Transverse colon (tissue), 4 donors: ENCODE results near the gene PLVAP. TPM values are rescaled to one million over a fixed set of nuclear protein-coding genes. Genes with fewer than 3 reads are reported as not detected.

Source experiments
- DNase-seq: peaks from one replicate; pipeline ENCODE4 v3.0.0-alpha.2; 2019
- H3K27ac ChIP-seq, 4 donors: fragments of 200-600 bp; sonication (generic); 2 replicates each; pipeline ENCODE4 v1.5.1; 2016 to 2018; ENCODE audit warnings: inconsistent platforms in 4 of 4
- H3K27me3 ChIP-seq: fragments of 200-600 bp; sonication (generic); 2 replicates; pipeline ENCODE4 v1.5.1; 2017; ENCODE audit warnings: inconsistent platforms
- H3K36me3 ChIP-seq, 4 donors: fragments of 200-600 bp; sonication (generic); 2 replicates each; pipeline ENCODE4 v1.5.1; 2017 to 2019; ENCODE audit warnings: inconsistent platforms in 4 of 4
- H3K4me1 ChIP-seq, 4 donors: fragments of 200-600 bp; sonication (generic); 2 replicates each; pipeline ENCODE4 v1.5.1; 2017 to 2020; ENCODE audit warnings: inconsistent platforms in 4 of 4
- H3K4me3 ChIP-seq, 4 donors: fragments of 200-600 bp; sonication (generic); 1 replicate in 1 of 4; 2 replicates in 3 of 4; pipeline versions ENCODE4 v1.5.1 to v1.6.1; 2017 to 2019; ENCODE audit warnings: inconsistent platforms in 4 of 4
- H3K9me3 ChIP-seq, 2 donors: fragments of 200-600 bp; sonication (generic); 2 replicates each; pipeline ENCODE4 v1.5.1; 2017 to 2019; ENCODE audit warnings: inconsistent platforms in 2 of 2
- EP300 ChIP-seq: sonication (generic); formaldehyde crosslinking; IDR thresholded peaks from one replicate; pipeline ENCODE4 v1.6.1; 2017; ENCODE audit warnings: antibody characterized with exemption, low read depth
- POLR2A ChIP-seq: fragments of 450-650 bp; IDR thresholded peaks from one replicate; pipeline ENCODE4 v1.6.1; 2016; ENCODE audit warnings: antibody characterized with exemption, mild to moderate bottlenecking, moderate library complexity
- POLR2AphosphoS5 ChIP-seq, 3 donors: sonication (generic); formaldehyde crosslinking; IDR thresholded peaks; one replicate each; pipeline ENCODE4 v1.6.1; 2016; ENCODE audit warnings: antibody characterized with exemption in 3 of 3
- WGBS, 2 donors: methylation state at CpG; one replicate each; pipeline ENCODE4 v1.1.5; 2018; ENCODE audit warnings: low coverage in 1 of 2; 5-methylcytosine and 5-hydroxymethylcytosine counted together
- in situ Hi-C, 4 donors: fragments of 200-750 bp; cut with MboI; loops; one replicate each; pipeline versions ENCODE4 v1.15.0 to v1.15.1; 2017; ENCODE audit warnings: low sequenced_read_pairs in 3 of 4, low pct_ligation_motif_present in 1 of 4, low pct_unique_long_range_greater_than_20kb in 1 of 4
- intact Hi-C: fragments of 100-400 bp; cut with DNase I; formaldehyde crosslinking; loops from one replicate; pipeline ENCODE4 v1.15.1; 2023; ENCODE audit warnings: low total_unique reads
- total RNA-seq, 4 donors: library from RNA; depleted of rRNA; stranded (reverse); fragments of >200 nt; gene quantifications; one replicate each; pipeline ENCODE4 v1.1.0, GENCODE V29; 2016
- TF ChIP-seq, protein P1 (sequence below), 5 experiments: fragments of 200-600 bp in 3 of 5; fragments of 450-650 bp in 2 of 5; sonication (generic) in 3 of 5; IDR thresholded peaks; 1 replicate in 2 of 5; 2 replicates in 3 of 5; pipeline ENCODE4 v1.5.1; 2016 to 2017; ENCODE audit warnings: antibody characterized with exemption in 5 of 5, inconsistent platforms in 3 of 5, mild to moderate bottlenecking in 2 of 5, moderate library complexity in 1 of 5

PLVAP gene, protein sequence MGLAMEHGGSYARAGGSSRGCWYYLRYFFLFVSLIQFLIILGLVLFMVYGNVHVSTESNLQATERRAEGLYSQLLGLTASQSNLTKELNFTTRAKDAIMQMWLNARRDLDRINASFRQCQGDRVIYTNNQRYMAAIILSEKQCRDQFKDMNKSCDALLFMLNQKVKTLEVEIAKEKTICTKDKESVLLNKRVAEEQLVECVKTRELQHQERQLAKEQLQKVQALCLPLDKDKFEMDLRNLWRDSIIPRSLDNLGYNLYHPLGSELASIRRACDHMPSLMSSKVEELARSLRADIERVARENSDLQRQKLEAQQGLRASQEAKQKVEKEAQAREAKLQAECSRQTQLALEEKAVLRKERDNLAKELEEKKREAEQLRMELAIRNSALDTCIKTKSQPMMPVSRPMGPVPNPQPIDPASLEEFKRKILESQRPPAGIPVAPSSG
- 10 to 100 TPM in 3 of 4 donors, 1 to 10 TPM in 1; 3.0 to 37.0 (median 19.2) TPM for total RNA-seq

DNA sequence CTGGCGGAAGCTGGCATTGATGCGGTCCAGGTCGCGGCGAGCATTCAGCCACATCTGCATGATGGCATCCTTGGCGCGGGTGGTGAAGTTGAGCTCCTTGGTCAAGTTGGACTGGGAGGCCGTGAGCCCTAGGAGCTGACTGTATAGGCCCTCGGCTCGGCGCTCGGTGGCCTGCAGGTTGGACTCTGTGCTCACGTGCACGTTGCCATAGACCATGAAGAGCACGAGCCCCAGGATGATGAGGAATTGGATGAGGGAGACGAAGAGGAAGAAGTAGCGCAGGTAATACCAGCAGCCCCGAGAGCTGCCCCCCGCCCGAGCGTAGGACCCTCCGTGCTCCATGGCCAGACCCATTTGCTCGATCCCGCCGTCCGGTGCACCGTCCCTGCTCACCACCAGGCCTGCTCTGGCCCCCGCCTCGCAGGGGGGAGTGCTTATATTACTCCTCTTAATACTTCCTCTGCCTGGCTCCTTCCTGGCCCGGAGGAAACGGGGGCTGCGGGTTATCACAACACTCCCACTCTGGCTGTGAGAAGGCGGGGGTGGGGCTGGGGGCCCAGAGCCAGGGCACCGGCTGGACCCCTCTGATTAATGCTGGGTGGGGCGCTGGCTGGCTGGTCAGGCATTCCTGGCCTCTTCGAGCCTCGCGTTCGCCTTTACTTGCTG lies at the start of gene PLVAP:
Gene PLVAP (minus strand): TSS at position 408 of the 666 bp plus-strand sequence. CDS start 54 bp downstream, at position 354.
- Histone ChIP-seq H3K27ac (peak within 1 kb of the TSS in 2 of 4 donors; percentile 8 to 21), H3K36me3 (no peaks in the 10 kb centered on the region), H3K4me1 (no peaks in the 10 kb centered on the region), H3K9me3 (no peaks in the 10 kb centered on the region), H3K4me3 (peak within 1 kb of the TSS in 1 of 4 donors; percentile 4), H3K27me3 (peaks cover 5% of the 10 kb centered on the region)
- intact Hi-C loops, result no loop called here
- in situ Hi-C loops, result no loop called here
- TF ChIP-seq POLR2A, result no peak
- peak in 2 of 3 donors; percentile 22 to 24 for TF ChIP-seq POLR2AphosphoS5 (IDR thresholded peaks at IDR 0.05)
- 69% methylated on average over 33 of the region's 39 CpGs; no CpG with 5 or more reads in 1 of the 2 donors for WGBS, 2 donors
- DNase-seq, result no peak

DNA sequence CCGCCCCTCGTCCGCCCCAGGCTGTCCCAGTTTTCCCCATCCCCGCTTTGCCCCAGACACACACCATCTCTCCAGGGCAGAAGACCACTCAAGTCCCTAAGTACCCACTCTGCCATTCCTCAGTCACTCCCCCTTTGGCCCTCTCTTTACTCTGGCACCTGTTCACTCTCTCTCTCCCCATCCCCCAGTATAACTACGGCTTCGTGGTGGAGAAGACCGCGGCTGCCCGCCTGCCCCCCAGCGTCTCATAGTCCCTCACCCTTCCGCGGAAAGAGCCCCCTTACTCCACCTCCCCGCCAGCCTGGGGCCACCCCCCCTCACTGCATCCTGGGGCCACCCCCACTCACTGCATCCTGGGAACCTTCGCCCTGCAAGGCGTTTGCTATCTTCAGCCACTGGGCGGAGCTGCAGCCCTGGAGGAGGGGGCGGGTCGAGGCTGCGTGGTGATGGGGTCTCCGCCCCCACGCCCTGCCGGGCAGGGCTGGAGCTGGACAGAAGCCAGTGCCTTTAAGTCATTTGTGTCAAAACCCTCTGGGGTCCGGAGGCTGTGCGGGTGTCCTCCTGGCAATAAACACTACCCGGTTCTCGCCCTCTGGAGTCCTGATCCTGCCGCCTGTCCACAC lies 47.7 kb upstream of the PLVAP start:
- H3K27ac ChIP-seq, result no peak overlapping the region
- WGBS, 2 donors, result 35 to 75% methylated on average over 2 to 26 of the region's 27 CpGs
- H3K36me3 ChIP-seq, result no peaks in the 10 kb centered on the region
- TF ChIP-seq, protein P1, sequence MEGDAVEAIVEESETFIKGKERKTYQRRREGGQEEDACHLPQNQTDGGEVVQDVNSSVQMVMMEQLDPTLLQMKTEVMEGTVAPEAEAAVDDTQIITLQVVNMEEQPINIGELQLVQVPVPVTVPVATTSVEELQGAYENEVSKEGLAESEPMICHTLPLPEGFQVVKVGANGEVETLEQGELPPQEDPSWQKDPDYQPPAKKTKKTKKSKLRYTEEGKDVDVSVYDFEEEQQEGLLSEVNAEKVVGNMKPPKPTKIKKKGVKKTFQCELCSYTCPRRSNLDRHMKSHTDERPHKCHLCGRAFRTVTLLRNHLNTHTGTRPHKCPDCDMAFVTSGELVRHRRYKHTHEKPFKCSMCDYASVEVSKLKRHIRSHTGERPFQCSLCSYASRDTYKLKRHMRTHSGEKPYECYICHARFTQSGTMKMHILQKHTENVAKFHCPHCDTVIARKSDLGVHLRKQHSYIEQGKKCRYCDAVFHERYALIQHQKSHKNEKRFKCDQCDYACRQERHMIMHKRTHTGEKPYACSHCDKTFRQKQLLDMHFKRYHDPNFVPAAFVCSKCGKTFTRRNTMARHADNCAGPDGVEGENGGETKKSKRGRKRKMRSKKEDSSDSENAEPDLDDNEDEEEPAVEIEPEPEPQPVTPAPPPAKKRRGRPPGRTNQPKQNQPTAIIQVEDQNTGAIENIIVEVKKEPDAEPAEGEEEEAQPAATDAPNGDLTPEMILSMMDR (IDR thresholded peaks at IDR 0.05), result peak in 2 of 5 experiments; percentile 23 to 24
- no peak for TF ChIP-seq EP300
- no peak for DNase-seq
- H3K4me3 ChIP-seq, result no peak overlapping the region
- in situ Hi-C loops, result no loop called here
- intact Hi-C loops, result no loop called here
- H3K27me3 ChIP-seq, result no peaks in the 10 kb centered on the region
- peaks cover 0 to 9% (median 7%) of the 10 kb centered on the region in 4 donors for H3K4me1 ChIP-seq
- no peaks in the 10 kb centered on the region for H3K9me3 ChIP-seq

DNA sequence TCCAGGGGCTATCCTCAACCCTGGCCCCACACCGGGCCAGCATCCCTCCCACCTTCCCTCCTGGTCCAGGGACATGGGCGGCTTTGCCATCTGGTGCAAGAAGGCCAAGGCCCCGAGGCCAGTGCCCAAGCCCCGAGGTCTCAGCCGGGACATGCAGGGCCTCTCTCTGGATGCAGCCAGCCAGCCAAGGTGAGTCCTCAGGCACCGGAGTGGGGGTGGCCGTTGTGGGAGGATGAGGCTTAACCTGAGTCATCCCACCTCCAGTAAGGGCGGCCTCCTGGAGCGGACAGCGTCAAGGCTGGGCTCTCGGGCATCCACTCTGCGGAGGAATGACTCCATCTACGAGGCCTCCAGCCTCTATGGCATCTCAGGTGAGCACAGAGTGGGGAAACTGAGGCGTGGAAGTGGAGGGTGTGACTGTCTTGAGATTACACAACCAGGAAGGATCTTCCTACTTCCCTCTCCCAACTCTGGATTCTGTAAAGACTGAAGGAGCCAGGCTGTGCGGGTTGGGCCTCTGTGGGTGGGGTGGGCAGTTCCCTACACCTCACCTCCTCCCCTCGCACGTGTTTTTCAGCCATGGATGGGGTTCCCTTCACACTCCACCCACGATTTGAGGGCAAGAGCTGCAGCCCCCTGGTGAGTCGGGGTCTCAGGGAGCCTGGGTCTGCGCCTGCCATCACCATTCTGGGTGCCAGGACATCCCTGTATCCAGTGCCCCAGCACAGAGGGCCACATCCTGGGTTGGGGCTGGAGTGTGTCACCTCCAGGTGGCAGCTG lies 46.5 kb upstream of the PLVAP start:
- Histone ChIP-seq H3K36me3 (no peaks in the 10 kb centered on the region), H3K9me3 (no peaks in the 10 kb centered on the region), H3K27ac (no peak overlapping the region), H3K27me3 (no peaks in the 10 kb centered on the region), H3K4me1 (peaks cover 0 to 15% (median 11%) of the 10 kb centered on the region in 4 donors), H3K4me3 (no peak overlapping the region)
- WGBS, 2 donors, result 40 to 93% methylated on average over 1 to 20 of the region's 20 CpGs
- in situ Hi-C loops (no loop called here), intact Hi-C loops (no loop called here)
- no peak for DNase-seq
- TF ChIP-seq POLR2A, result no peak
- TF ChIP-seq EP300, result no peak
- TF ChIP-seq, protein P1 (IDR thresholded peaks at IDR 0.05), result no peak
- no peak for TF ChIP-seq POLR2AphosphoS5 (IDR thresholded peaks at IDR 0.05)

DNA sequence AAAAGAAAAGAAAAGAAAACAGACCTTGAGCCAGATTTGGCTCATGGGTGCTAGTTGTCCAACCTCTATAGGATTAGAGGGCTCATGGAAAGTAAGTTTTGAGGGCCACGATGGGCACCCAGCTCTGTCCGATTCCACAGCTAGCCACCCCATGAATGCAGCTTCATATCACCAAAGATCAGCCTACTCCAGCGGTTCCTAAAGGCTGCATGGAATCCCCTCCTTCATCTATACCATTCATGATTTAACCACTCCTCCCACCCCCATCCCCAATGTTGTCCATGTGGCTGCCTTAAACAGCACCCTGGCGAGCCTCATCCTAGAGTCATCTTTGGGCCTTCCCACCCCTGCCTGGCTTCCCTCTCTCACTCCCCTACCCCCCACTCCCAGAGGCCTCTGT lies 44.8 kb upstream of the PLVAP start:
- no peak for TF ChIP-seq EP300
- TF ChIP-seq, protein P1 (IDR thresholded peaks at IDR 0.05), result no peak
- no peak for DNase-seq
- Histone ChIP-seq H3K27me3 (no peaks in the 10 kb centered on the region), H3K9me3 (no peaks in the 10 kb centered on the region), H3K36me3 (no peaks in the 10 kb centered on the region), H3K27ac (no peak overlapping the region), H3K4me3 (no peak overlapping the region), H3K4me1 (peaks cover 0 to 15% (median 11%) of the 10 kb centered on the region in 4 donors)
- in situ Hi-C loops (no loop called here), intact Hi-C loops (no loop called here)
- 99% methylated on average over 4 of the region's 4 CpGs; no CpG with 5 or more reads in 1 of the 2 donors for WGBS, 2 donors
